ENCODE results near the gene RNF225.
"Not testable (repeated sequence)": the region's sequence is repeated elsewhere in the genome, so short reads cannot be mapped to it uniquely, and the experiment has no call there.

The RNF225 gene

DNA sequence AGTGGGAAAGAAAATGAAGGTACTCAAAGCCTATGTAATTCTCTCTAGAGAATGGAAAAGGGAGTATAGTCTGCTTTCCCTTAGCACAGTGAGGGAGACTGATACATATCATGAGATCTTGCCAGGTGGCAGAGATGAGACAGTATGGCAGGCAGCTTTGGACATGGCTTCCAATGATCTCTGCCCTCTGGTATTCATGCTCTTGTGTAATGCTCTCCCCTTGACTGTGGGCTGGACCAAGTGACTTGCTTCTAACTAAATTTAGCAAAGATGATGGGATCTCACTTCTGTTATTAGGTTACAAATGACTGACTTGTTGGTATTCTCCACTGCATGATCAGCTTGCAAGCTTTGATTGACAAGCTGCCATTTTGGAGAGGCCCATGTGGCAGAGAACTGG, 34.3 kb downstream of the RNF225 start:
- no peak overlapping the region for H3K4me3 ChIP-seq (ENCODE audit: low read depth, low read length)
- TF ChIP-seq, protein P1, sequence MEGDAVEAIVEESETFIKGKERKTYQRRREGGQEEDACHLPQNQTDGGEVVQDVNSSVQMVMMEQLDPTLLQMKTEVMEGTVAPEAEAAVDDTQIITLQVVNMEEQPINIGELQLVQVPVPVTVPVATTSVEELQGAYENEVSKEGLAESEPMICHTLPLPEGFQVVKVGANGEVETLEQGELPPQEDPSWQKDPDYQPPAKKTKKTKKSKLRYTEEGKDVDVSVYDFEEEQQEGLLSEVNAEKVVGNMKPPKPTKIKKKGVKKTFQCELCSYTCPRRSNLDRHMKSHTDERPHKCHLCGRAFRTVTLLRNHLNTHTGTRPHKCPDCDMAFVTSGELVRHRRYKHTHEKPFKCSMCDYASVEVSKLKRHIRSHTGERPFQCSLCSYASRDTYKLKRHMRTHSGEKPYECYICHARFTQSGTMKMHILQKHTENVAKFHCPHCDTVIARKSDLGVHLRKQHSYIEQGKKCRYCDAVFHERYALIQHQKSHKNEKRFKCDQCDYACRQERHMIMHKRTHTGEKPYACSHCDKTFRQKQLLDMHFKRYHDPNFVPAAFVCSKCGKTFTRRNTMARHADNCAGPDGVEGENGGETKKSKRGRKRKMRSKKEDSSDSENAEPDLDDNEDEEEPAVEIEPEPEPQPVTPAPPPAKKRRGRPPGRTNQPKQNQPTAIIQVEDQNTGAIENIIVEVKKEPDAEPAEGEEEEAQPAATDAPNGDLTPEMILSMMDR (IDR thresholded peaks at IDR 0.05; ENCODE audit: borderline replicate concordance, insufficient read depth, low read depth, low read length): no peak

DNA sequence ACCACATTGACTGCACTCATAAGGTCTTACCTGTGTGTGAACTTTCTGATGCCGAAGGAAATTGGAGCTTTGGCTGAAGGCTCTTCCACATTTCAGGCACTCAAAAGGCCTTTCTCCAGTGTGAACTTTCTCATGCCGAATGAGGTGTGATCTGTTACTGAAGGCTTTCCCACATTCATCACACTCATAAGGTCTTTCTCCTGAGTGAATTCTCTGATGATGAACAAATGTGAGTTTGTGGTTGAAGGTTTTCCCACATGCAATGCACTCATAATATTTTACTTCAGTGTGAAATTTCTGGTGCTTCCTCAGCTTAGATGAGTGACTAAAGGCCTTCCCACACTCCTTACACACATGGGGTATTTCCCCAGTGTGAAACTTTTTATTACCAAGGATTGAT, 38.8 kb downstream of the RNF225 start:
- TF ChIP-seq, protein P1 (IDR thresholded peaks at IDR 0.05; ENCODE audit: borderline replicate concordance, insufficient read depth, low read depth, low read length): no peak
- no peak overlapping the region for H3K4me3 ChIP-seq (ENCODE audit: low read depth, low read length)

DNA sequence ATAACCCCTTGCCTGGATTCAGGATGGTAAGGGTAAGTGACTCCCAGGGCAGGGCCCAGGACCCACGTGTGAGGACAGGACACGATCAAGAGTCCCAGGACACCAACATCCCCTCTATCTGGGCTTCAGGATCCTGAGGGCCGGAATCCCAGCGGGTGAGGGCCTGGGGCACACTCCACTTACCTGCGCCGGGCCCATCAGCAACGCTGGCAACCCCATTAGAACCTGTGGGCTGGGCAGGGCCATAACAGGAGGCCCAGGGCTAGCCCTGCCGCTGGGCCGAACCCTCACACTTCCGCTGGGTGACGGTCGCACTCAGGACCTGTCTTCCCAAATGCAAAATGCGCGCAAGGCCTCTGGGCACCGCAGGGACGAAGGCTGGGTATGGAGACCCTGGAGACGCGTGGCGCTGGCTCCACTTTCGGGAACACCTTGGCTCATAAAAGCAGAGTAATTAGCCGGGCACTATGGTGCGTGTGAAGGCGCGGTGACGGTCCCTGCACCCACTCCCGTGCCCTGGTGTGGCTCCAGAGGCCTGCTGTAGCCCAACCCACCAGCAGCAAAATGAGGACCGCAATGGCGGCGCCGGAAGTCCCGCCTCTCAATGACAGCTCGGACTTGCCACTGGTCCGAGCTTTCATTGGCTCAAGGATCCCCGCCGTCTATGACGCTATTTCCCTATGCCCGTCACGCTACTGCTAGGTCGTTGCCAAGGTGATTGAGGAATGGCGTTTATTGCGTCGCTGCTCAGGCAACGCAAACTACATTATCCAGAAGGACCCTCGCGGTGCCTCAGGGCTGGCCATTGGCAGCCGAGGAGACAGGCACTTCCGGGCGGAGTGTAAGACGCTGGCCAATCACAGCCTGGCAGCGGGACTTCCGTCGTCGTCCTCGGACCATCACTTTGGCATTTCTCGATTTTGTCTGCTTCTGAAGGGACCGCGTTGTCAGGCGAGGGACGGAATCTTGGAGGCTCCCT, 44.4 kb downstream of the RNF225 start, which contains the start of gene ZNF132:
ZNF132 (minus strand) TSS at position 578 of the 979 bp plus-strand sequence; CDS start at position 246, 332 bp downstream.
- peak within 1 kb of the TSS; percentile 90 for H3K4me3 ChIP-seq (ENCODE audit: low read depth, low read length)
- TF ChIP-seq, protein P1 (IDR thresholded peaks at IDR 0.05; ENCODE audit: borderline replicate concordance, insufficient read depth, low read depth, low read length): no peak

DNA sequence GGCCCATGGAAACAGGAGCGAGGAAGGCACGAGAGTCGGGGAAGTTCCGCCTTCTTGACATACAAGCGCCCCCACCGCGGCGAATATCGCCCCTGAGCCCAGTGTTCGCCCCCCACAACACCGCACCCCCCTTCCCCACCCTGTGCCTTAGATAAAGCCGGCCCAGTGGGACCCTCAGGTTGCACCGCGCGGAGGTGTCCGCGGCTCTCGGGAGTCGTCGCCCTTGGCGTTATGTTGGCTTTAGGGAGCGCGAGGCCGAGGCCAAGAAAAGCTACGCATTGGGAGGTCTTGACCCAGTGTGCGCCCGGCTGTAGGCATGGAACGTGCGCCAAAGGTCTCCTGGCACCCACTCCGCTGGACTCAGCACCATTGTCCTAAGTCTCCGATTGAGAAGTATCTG, 45.1 kb downstream of the RNF225 start:
- H3K4me3 ChIP-seq (ENCODE audit: low read depth, low read length): peak overlapping the region; percentile 90
- TF ChIP-seq, protein P1 (IDR thresholded peaks at IDR 0.05; ENCODE audit: borderline replicate concordance, insufficient read depth, low read depth, low read length): no peak

DNA sequence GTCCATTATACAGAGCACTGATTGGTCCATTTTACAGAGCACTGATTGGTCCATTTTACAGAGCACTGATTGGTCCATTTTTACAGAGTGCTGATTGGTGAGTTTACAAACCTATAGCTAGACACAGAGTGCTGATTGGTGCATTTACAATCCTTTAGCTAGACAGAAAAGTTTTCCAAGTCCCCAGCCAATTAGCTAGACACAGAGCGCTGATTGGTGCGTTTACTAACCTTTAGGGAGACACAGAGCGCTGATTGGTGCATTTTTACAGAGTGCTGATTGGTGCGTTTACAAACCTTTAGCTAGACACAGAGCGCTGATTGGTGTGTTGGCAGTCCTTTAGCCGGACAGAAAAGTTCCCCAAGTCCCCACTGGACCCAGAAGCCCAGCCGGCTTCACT, 47.5 kb downstream of the RNF225 start:
- not testable (repeated sequence) for H3K4me3 ChIP-seq (ENCODE audit: low read depth, low read length)

Measured in GM12875 (cell line).